Liver (tissue), 9 donors: ENCODE measurements around the gene RBM10. TPM values are rescaled to one million over a fixed set of nuclear protein-coding genes. Genes with fewer than 3 reads are reported as not detected.

ENCODE experiments used
- DNase-seq: peaks from one replicate; pipeline ENCODE4 v3.0.0-alpha.2; 2017; ENCODE audit warnings: low spot score
- H3K27ac ChIP-seq, 2 donors: one replicate each; pipeline ENCODE4 v1.7.0; 2013; ENCODE audit warnings: inconsistent platforms in 2 of 2, low read length in 2 of 2, control low read depth in 1 of 2, low read depth in 1 of 2, mild to moderate bottlenecking in 1 of 2
- H3K27me3 ChIP-seq, 4 donors: one replicate each; pipeline versions ENCODE4 v1.6.1 to v1.7.0; 2013; ENCODE audit warnings: low read length in 3 of 4, inconsistent platforms in 1 of 4, mild to moderate bottlenecking in 1 of 4, moderate library complexity in 1 of 4; ENCODE audit not compliant: control insufficient read depth in 4 of 4, insufficient read depth in 4 of 4
- H3K36me3 ChIP-seq, 4 donors: one replicate each; pipeline versions ENCODE4 v1.6.1 to v1.7.0; 2013; ENCODE audit warnings: low read length in 3 of 4, mild to moderate bottlenecking in 3 of 4, low read depth in 1 of 4, moderate library complexity in 1 of 4; ENCODE audit not compliant: control insufficient read depth in 4 of 4, insufficient read depth in 3 of 4
- H3K4me1 ChIP-seq, 4 donors: one replicate each; pipeline versions ENCODE4 v1.6.1 to v1.7.0; 2013; ENCODE audit warnings: low read length in 3 of 4, mild to moderate bottlenecking in 3 of 4, moderate library complexity in 1 of 4; ENCODE audit not compliant: control insufficient read depth in 4 of 4, insufficient read depth in 4 of 4
- H3K4me3 ChIP-seq, 3 donors: one replicate each; pipeline versions ENCODE4 v1.6.1 to v1.7.0; 2013; ENCODE audit warnings: low read length in 3 of 3, control low read depth in 1 of 3, low read depth in 1 of 3, mild to moderate bottlenecking in 1 of 3
- H3K9ac ChIP-seq, 2 donors: one replicate each; pipeline ENCODE4 v1.7.0; 2013; ENCODE audit warnings: low read length in 2 of 2, mild to moderate bottlenecking in 2 of 2, moderate library complexity in 2 of 2, control low read depth in 1 of 2, low read depth in 1 of 2
- H3K9me3 ChIP-seq, 4 donors: one replicate each; pipeline versions ENCODE4 v1.6.1 to v1.7.0; 2013; ENCODE audit warnings: low read length in 3 of 4; ENCODE audit not compliant: control insufficient read depth in 4 of 4
- ATF3 ChIP-seq: IDR thresholded peaks from 2 replicates; pipeline ENCODE4 v1.6.1; 2016; ENCODE audit warnings: antibody characterized with exemption
- CTCF ChIP-seq: fragments of 150-350 bp; IDR thresholded peaks from 2 replicates; pipeline ENCODE4 v1.5.1; 2017; ENCODE audit warnings: improper control_type of control experiment, low read depth, low read length; ENCODE audit not compliant: missing input control
- EGR1 ChIP-seq, 2 donors: IDR thresholded peaks; 2 replicates each; pipeline ENCODE4 v1.6.1; 2016 to 2018; ENCODE audit warnings: antibody characterized with exemption in 2 of 2, low read depth in 2 of 2
- FOXA1 ChIP-seq: IDR thresholded peaks from 2 replicates; pipeline ENCODE4 v1.6.1; 2016; ENCODE audit warnings: antibody characterized with exemption
- FOXA2 ChIP-seq: IDR thresholded peaks from 2 replicates; pipeline ENCODE4 v1.6.1; 2016; ENCODE audit warnings: antibody characterized with exemption
- GABPA ChIP-seq, 2 donors: IDR thresholded peaks in 1 of 2; conservative IDR thresholded peaks in 1 of 2; 2 replicates each; pipeline ENCODE4 v1.6.1; 2016; ENCODE audit warnings: antibody characterized with exemption in 2 of 2, mild to moderate bottlenecking in 1 of 2, moderate library complexity in 1 of 2
- HNF4A ChIP-seq, 2 donors: conservative IDR thresholded peaks; 2 replicates each; pipeline ENCODE4 v1.6.1; 2016; ENCODE audit warnings: antibody characterized with exemption in 2 of 2, mild to moderate bottlenecking in 2 of 2
- HNF4G ChIP-seq: IDR thresholded peaks from 2 replicates; pipeline ENCODE4 v1.6.1; 2016; ENCODE audit warnings: antibody characterized with exemption
- NR2F2 ChIP-seq: IDR thresholded peaks from 2 replicates; pipeline ENCODE4 v1.6.1; 2016; ENCODE audit warnings: antibody characterized with exemption
- RAD21 ChIP-seq, 2 donors: IDR thresholded peaks; 2 replicates each; pipeline ENCODE4 v1.6.1; 2016; ENCODE audit warnings: antibody characterized with exemption in 2 of 2, mild to moderate bottlenecking in 2 of 2
- REST ChIP-seq: IDR thresholded peaks from 2 replicates; pipeline ENCODE4 v1.6.1; 2016; ENCODE audit warnings: antibody characterized with exemption, mild to moderate bottlenecking
- RXRA ChIP-seq, 2 donors: IDR thresholded peaks; 2 replicates each; pipeline ENCODE4 v1.6.1; 2017 to 2018; ENCODE audit warnings: antibody characterized with exemption in 2 of 2, mild to moderate bottlenecking in 1 of 2
- SP1 ChIP-seq: IDR thresholded peaks from 2 replicates; pipeline ENCODE4 v1.6.1; 2018; ENCODE audit warnings: antibody characterized with exemption, mild to moderate bottlenecking
- TAF1 ChIP-seq: conservative IDR thresholded peaks from 2 replicates; pipeline ENCODE4 v1.6.1; 2016; ENCODE audit warnings: antibody characterized with exemption, mild to moderate bottlenecking
- YY1 ChIP-seq: IDR thresholded peaks from 2 replicates; pipeline ENCODE4 v1.6.1; 2016; ENCODE audit warnings: antibody characterized with exemption, mild to moderate bottlenecking
- ZBTB33 ChIP-seq: IDR thresholded peaks from 2 replicates; pipeline ENCODE4 v1.6.1; 2016; ENCODE audit warnings: antibody characterized with exemption
- WGBS: extraction: QIAGEN DNeasy Blood & Tissue Kit; methylation state at CpG from one replicate; pipeline ENCODE4 v1.1.7; 2013; 5-methylcytosine and 5-hydroxymethylcytosine counted together
- polyA plus RNA-seq, 2 donors: library from polyadenylated mRNA; stranded (reverse) in 1 of 2; unstranded in 1 of 2; fragments of 200-250 nt in 1 of 2; fragments of >200 nt in 1 of 2; fragmentation: Nextera tagmentation in 1 of 2; extraction: Ambion mirVana in 1 of 2; gene quantifications; one replicate each; pipeline versions ENCODE4 v1.2.1 to v1.2.3, GENCODE V29; 2013 to 2015
- total RNA-seq, 2 donors: library from RNA; depleted of rRNA; stranded (reverse); fragments of >200 nt; gene quantifications; one replicate each; pipeline ENCODE4 v1.2.3, GENCODE V29; 2014
- donor health status: healthy.
- donor health status: healthy.
- donor health status: healthy.
- donor health status: healthy.
- donor health status: healthy.

Gene RBM10
- total and polyA plus RNA-seq, 4 donors = 8.2 to 26.6 (median 17.5) TPM

- Histone ChIP-seq H3K4me3 (peak overlapping the region; percentile 73 to 87 (median 83)), H3K9ac (peak overlapping the region; percentile 36 to 68), H3K27ac (peak overlapping the region; percentile 95 to 99), H3K4me1 (peaks cover 2 to 45% (median 26%) of the 10 kb centered on the region in 4 donors), H3K9me3 (no peaks in the 10 kb centered on the region), H3K36me3 (peaks cover 8 to 34% (median 13%) of the 10 kb centered on the region in 4 donors), H3K27me3 (no peaks in the 10 kb centered on the region)
- no peak for TF ChIP-seq RAD21 (IDR thresholded peaks at IDR 0.05)
- TF ChIP-seq RXRA (IDR thresholded peaks at IDR 0.05) = peak; percentile 43 to 56
- peak; percentile 15 for TF ChIP-seq NR2F2
- DNase-seq = peak; percentile 62
- WGBS = under 1% methylated on average over 60 of the region's 60 CpGs
Measured at GRCh38 chrX:47218920-47219815, 74.1 kb downstream of the RBM10 start.

- Histone ChIP-seq H3K9ac (no peak overlapping the region), H3K4me3 (no peak overlapping the region), H3K4me1 (peaks cover 2 to 39% (median 25%) of the 10 kb centered on the region in 4 donors), H3K9me3 (no peaks in the 10 kb centered on the region), H3K36me3 (peaks cover 7 to 38% (median 24%) of the 10 kb centered on the region in 4 donors), H3K27ac (no peak overlapping the region), H3K27me3 (no peaks in the 10 kb centered on the region)
- WGBS = 67% methylated on average over 4 of the region's 4 CpGs
- no peak for DNase-seq
- TF ChIP-seq ATF3 = no peak
- no peak for TF ChIP-seq TAF1
- no peak for TF ChIP-seq SP1
- no peak for TF ChIP-seq YY1
- TF ChIP-seq NR2F2 = no peak
- TF ChIP-seq FOXA2 = no peak
- TF ChIP-seq HNF4G = no peak
- TF ChIP-seq GABPA (IDR thresholded peaks at IDR 0.05 in 1 of 2, conservative IDR thresholded peaks at IDR 0.05 in 1 of 2) = no peak
- no peak for TF ChIP-seq FOXA1
Measured at GRCh38 chrX:47221756-47222155, 76.7 kb downstream of the RBM10 start.

GRCh38 chrX:47222751-47223350, 77.8 kb downstream of the RBM10 start:
- Histone ChIP-seq H3K4me3 (no peak overlapping the region), H3K27ac (no peak overlapping the region), H3K27me3 (no peaks in the 10 kb centered on the region), H3K4me1 (peaks cover 2 to 31% (median 18%) of the 10 kb centered on the region in 4 donors), H3K36me3 (peaks cover 8 to 47% (median 26%) of the 10 kb centered on the region in 4 donors), H3K9me3 (no peaks in the 10 kb centered on the region), H3K9ac (no peak overlapping the region)
- no peak for TF ChIP-seq FOXA2
- TF ChIP-seq YY1 = no peak
- no peak for TF ChIP-seq RXRA (IDR thresholded peaks at IDR 0.05)
- no peak for TF ChIP-seq RAD21 (IDR thresholded peaks at IDR 0.05)
- TF ChIP-seq HNF4A (conservative IDR thresholded peaks at IDR 0.05) = no peak
- TF ChIP-seq CTCF = no peak
- TF ChIP-seq EGR1 (IDR thresholded peaks at IDR 0.05; ENCODE audit: low read depth in 2 of 2) = no peak
- no peak for TF ChIP-seq REST
- TF ChIP-seq ATF3 = no peak
- TF ChIP-seq FOXA1 = no peak
- no peak for TF ChIP-seq TAF1
- TF ChIP-seq ZBTB33 = no peak
- 88% methylated on average over 10 of the region's 10 CpGs for WGBS
- no peak for DNase-seq
